Mesothelial cell of epicardium (in vitro differentiated cells): ENCODE data around the gene NRARP. TPM values are rescaled to one million over a fixed set of nuclear protein-coding genes. Genes with fewer than 3 reads are reported as not detected.

Source experiments
- DNase-seq, 2 experiments: peaks; one replicate each; pipeline ENCODE4 v3.0.0; 2021; ENCODE audit warnings: low spot score in 2 of 2; ENCODE audit not compliant: unreplicated experiment in 2 of 2
- H3K27ac Mint-ChIP-seq: 2 replicates; pipeline ENCODE4 v1.8.0; 2021; ENCODE audit warnings: mixed read lengths
- H3K27me3 Mint-ChIP-seq: 2 replicates; pipeline ENCODE4 v1.8.0; 2021; ENCODE audit warnings: low read depth, mixed read lengths
- H3K36me3 Mint-ChIP-seq: 2 replicates; pipeline ENCODE4 v1.8.0; 2021; ENCODE audit warnings: mixed read lengths
- H3K4me1 Mint-ChIP-seq: 2 replicates; pipeline ENCODE4 v1.8.0; 2021; ENCODE audit warnings: mixed read lengths
- H3K4me3 Mint-ChIP-seq: 2 replicates; pipeline ENCODE4 v1.8.0; 2021; ENCODE audit warnings: mild to moderate bottlenecking, moderate library complexity, mixed read lengths
- H3K9me3 Mint-ChIP-seq: 2 replicates; pipeline ENCODE4 v1.8.0; 2021; ENCODE audit warnings: mixed read lengths
- CTCF ChIP-seq: fragments of 200-600 bp; sonication (generic); IDR thresholded peaks from one replicate; pipeline ENCODE4 v1.5.0; 2021; ENCODE audit warnings: antibody characterized with exemption; ENCODE audit not compliant: unreplicated experiment
- total RNA-seq: library from RNA; stranded (reverse); gene quantifications from 3 replicates; pipeline ENCODE4 v1.2.1, GENCODE V29; 2021

Gene NRARP
- total RNA-seq, 1 donor from 2014 or later, result 9.6 TPM

GRCh38 chr9:137269231-137269772 is 32.8 kb downstream of the NRARP start:
- no peaks in the 10 kb centered on the region for H3K27me3 Mint-ChIP-seq
- peaks cover under 1% of the 10 kb centered on the region for H3K4me1 Mint-ChIP-seq
- no peak overlapping the region for H3K4me3 Mint-ChIP-seq
- DNase-seq, result no peak
- H3K9me3 Mint-ChIP-seq, result no peaks in the 10 kb centered on the region
- no peak overlapping the region for H3K27ac Mint-ChIP-seq
- TF ChIP-seq CTCF, result no peak
- peaks cover 14% of the 10 kb centered on the region for H3K36me3 Mint-ChIP-seq

GRCh38 chr9:137268538-137269201 is 33.4 kb downstream of the NRARP start:
- no peaks in the 10 kb centered on the region for H3K9me3 Mint-ChIP-seq
- no peaks in the 10 kb centered on the region for H3K27me3 Mint-ChIP-seq
- no peaks in the 10 kb centered on the region for H3K4me1 Mint-ChIP-seq
- H3K27ac Mint-ChIP-seq, result no peak overlapping the region
- H3K36me3 Mint-ChIP-seq, result peaks cover 14% of the 10 kb centered on the region
- no peak for DNase-seq
- TF ChIP-seq CTCF, result no peak
- H3K4me3 Mint-ChIP-seq, result no peak overlapping the region

- Mint-ChIP-seq H3K4me1 (no peaks in the 10 kb centered on the region), H3K4me3 (no peak overlapping the region), H3K27ac (no peak overlapping the region), H3K9me3 (no peaks in the 10 kb centered on the region), H3K36me3 (peaks cover 14% of the 10 kb centered on the region), H3K27me3 (no peaks in the 10 kb centered on the region)
- TF ChIP-seq CTCF, result no peak
- DNase-seq, result no peak
Measured at GRCh38 chr9:137267933-137268355, 34.1 kb downstream of the NRARP start.

- peaks cover 15% of the 10 kb centered on the region for H3K36me3 Mint-ChIP-seq
- DNase-seq, result no peak
- TF ChIP-seq CTCF, result no peak
- H3K27ac Mint-ChIP-seq, result no peak overlapping the region
- no peaks in the 10 kb centered on the region for H3K4me1 Mint-ChIP-seq
- H3K9me3 Mint-ChIP-seq, result no peaks in the 10 kb centered on the region
- H3K27me3 Mint-ChIP-seq, result no peaks in the 10 kb centered on the region
- no peak overlapping the region for H3K4me3 Mint-ChIP-seq
Measured at GRCh38 chr9:137266585-137267453, 35.3 kb downstream of the NRARP start.

- Mint-ChIP-seq H3K27ac (no peak overlapping the region), H3K27me3 (no peaks in the 10 kb centered on the region), H3K4me3 (no peak overlapping the region), H3K4me1 (no peaks in the 10 kb centered on the region), H3K9me3 (no peaks in the 10 kb centered on the region), H3K36me3 (peaks cover 17% of the 10 kb centered on the region)
- no peak for TF ChIP-seq CTCF
- DNase-seq, result no peak
Measured at GRCh38 chr9:137266162-137266527, 35.9 kb downstream of the NRARP start.
